GM21576 (cell line): ENCODE data around the gene SPTBN4.
"Not testable (repeated sequence)": the region's sequence is repeated elsewhere in the genome, so short reads cannot be mapped to it uniquely, and the experiment has no call there.

Source experiments
- ATAC-seq: cut with Tn5 transposase; IDR thresholded peaks from one replicate; pipeline ENCODE4 v1.9.1; 2021; ENCODE audit warnings: mild to moderate bottlenecking, moderate library complexity; ENCODE audit not compliant: unreplicated experiment

The SPTBN4 gene

GRCh38 chr19:40585241-40585981 lies 118.6 kb downstream of the SPTBN4 start:
- no peak for ATAC-seq

GRCh38 chr19:40585982-40586422 lies 119.2 kb downstream of the SPTBN4 start:
- no peak for ATAC-seq

- no peak for ATAC-seq
Observed at GRCh38 chr19:40586611-40587010, 119.8 kb downstream of the SPTBN4 start.

- ATAC-seq: no peak
Observed at GRCh38 chr19:40588110-40588854, 121.5 kb downstream of the SPTBN4 start.

- ATAC-seq: no peak
Observed at GRCh38 chr19:40588926-40589569, 122.2 kb downstream of the SPTBN4 start.

- no peak for ATAC-seq
Observed at GRCh38 chr19:40589591-40590429, 123.0 kb downstream of the SPTBN4 start.

GRCh38 chr19:40590464-40591265 lies 123.9 kb downstream of the SPTBN4 start:
- ATAC-seq: no peak

GRCh38 chr19:40591724-40592123 lies 124.9 kb downstream of the SPTBN4 start:
- ATAC-seq: not testable (repeated sequence)

GRCh38 chr19:40592170-40592569 lies 125.4 kb downstream of the SPTBN4 start:
- no peak for ATAC-seq

- ATAC-seq: no peak
Observed at GRCh38 chr19:40594255-40594654, 127.5 kb downstream of the SPTBN4 start.

- no peak for ATAC-seq
Observed at GRCh38 chr19:40594657-40595091, 127.9 kb downstream of the SPTBN4 start.

- ATAC-seq: no peak
Observed at GRCh38 chr19:40596608-40597328, 130.0 kb downstream of the SPTBN4 start.

GRCh38 chr19:40597329-40597838 lies 130.6 kb downstream of the SPTBN4 start:
- no peak for ATAC-seq

GRCh38 chr19:40598121-40598917 lies 131.5 kb downstream of the SPTBN4 start:
- no peak for ATAC-seq

GRCh38 chr19:40598918-40599307 lies 132.1 kb downstream of the SPTBN4 start:
- ATAC-seq: no peak

- no peak for ATAC-seq
Observed at GRCh38 chr19:40599331-40599901, 132.6 kb downstream of the SPTBN4 start.

GRCh38 chr19:40599902-40600569 lies 133.2 kb downstream of the SPTBN4 start:
- ATAC-seq: no peak
